Fibroblast of the aortic adventitia (primary cell): ENCODE data around the gene SETD3. TPM values are rescaled to one million over a fixed set of nuclear protein-coding genes. Genes with fewer than 3 reads are reported as not detected.

Source experiments
- DNase-seq: peaks from one replicate; pipeline ENCODE4 v3.0.0-alpha.2; 2010; ENCODE audit warnings: low read depth
- H3K4me3 ChIP-seq: 2 replicates; pipeline ENCODE4 v1.5.1; 2011; ENCODE audit warnings: low read depth, mild to moderate bottlenecking, control low read depth, low read length, moderate library complexity
- CTCF ChIP-seq: IDR thresholded peaks from 2 replicates; pipeline ENCODE4 v1.5.1; 2011; ENCODE audit warnings: mild to moderate bottlenecking, low read length, control low read depth, inconsistent platforms; ENCODE audit not compliant: insufficient read depth
- total RNA-seq: library from RNA; depleted of rRNA; stranded (reverse); fragments of >200 nt; gene quantifications from 2 replicates; pipeline ENCODE4 v1.2.3, GENCODE V29; 2012; ENCODE audit warnings: low replicate concordance

The SETD3 gene
- total RNA-seq, 1 donor = 47.6 TPM

GRCh38 chr14:99506276-99506675 lies 25.6 kb upstream of the SETD3 start:
- TF ChIP-seq CTCF = no peak
- no peak overlapping the region for H3K4me3 ChIP-seq
- no peak for DNase-seq

- no peak overlapping the region for H3K4me3 ChIP-seq
- DNase-seq = no peak
- TF ChIP-seq CTCF = no peak
These were observed 24.4 kb upstream of the SETD3 start for GRCh38 chr14:99505089-99505488.

GRCh38 chr14:99503848-99504453 lies 23.3 kb upstream of the SETD3 start:
- H3K4me3 ChIP-seq = no peak overlapping the region
- no peak for TF ChIP-seq CTCF
- DNase-seq = no peak

- DNase-seq = no peak
- no peak overlapping the region for H3K4me3 ChIP-seq
- TF ChIP-seq CTCF = no peak
These were observed 22.3 kb upstream of the SETD3 start for GRCh38 chr14:99502989-99503421.

- DNase-seq = no peak
These were observed 17.2 kb upstream of the SETD3 start for GRCh38 chr14:99497894-99498293.

GRCh38 chr14:99497341-99497740 lies 16.7 kb upstream of the SETD3 start:
- TF ChIP-seq CTCF = no peak
- no peak for DNase-seq
- H3K4me3 ChIP-seq = no peak overlapping the region

More at GRCh38 chr14:99497894-99498293, 17.2 kb upstream of the SETD3 start:
- no peak for TF ChIP-seq CTCF
- H3K4me3 ChIP-seq = no peak overlapping the region

GRCh38 chr14:99484106-99484505 lies 3.4 kb upstream of the SETD3 start:
- H3K4me3 ChIP-seq = no peak overlapping the region
- no peak for DNase-seq
- TF ChIP-seq CTCF = no peak
